GM12892 (cell line): ENCODE results near the gene PATJ.

Source experiments
- POLR2A ChIP-seq: IDR thresholded peaks from 2 replicates; pipeline ENCODE4 v1.6.1; 2011; ENCODE audit warnings: low read depth, low read length, control low read depth
- POLR2AphosphoS5 ChIP-seq: IDR thresholded peaks from 2 replicates; pipeline ENCODE4 v1.6.1; 2011; ENCODE audit warnings: low read depth, low read length, control low read depth
- TAF1 ChIP-seq: IDR thresholded peaks from 2 replicates; pipeline ENCODE4 v1.6.1; 2011; ENCODE audit warnings: low read depth, mild to moderate bottlenecking, control low read depth, low read length, borderline replicate concordance

- TF ChIP-seq POLR2AphosphoS5: no peak
- no peak for TF ChIP-seq POLR2A
- TF ChIP-seq TAF1: no peak
These were observed 268.7 kb downstream of the PATJ start for GRCh38 chr1:62011006-62011405.
